Measurements from ENCODE around the gene PAX1. TPM values are rescaled to one million over a fixed set of nuclear protein-coding genes. Genes with fewer than 3 reads are reported as not detected.

The PAX1 gene
- total and polyA plus RNA-seq, 4 donors = not detected

GRCh38 chr20:21710863-21711431 lies 5.5 kb downstream of the PAX1 start:
- Histone ChIP-seq H3K27me3 (ENCODE audit: control insufficient read depth in 4 of 4, insufficient read depth in 4 of 4, low read length in 3 of 4) (peaks cover 6 to 28% (median 23%) of the 10 kb centered on the region in 4 donors), H3K4me1 (ENCODE audit: control insufficient read depth in 4 of 4, insufficient read depth in 4 of 4, low read length in 3 of 4) (peaks cover 0 to 4% (median 0%) of the 10 kb centered on the region in 4 donors), H3K9ac (ENCODE audit: low read depth in 1 of 2, low read length in 2 of 2) (no peak overlapping the region), H3K27ac (ENCODE audit: low read depth in 1 of 2, low read length in 2 of 2) (no peak overlapping the region), H3K36me3 (ENCODE audit: control insufficient read depth in 4 of 4, insufficient read depth in 3 of 4, low read depth in 1 of 4, low read length in 3 of 4) (no peaks in the 10 kb centered on the region), H3K9me3 (ENCODE audit: control insufficient read depth in 4 of 4, low read length in 3 of 4) (no peaks in the 10 kb centered on the region), H3K4me3 (ENCODE audit: low read depth in 1 of 3, low read length in 3 of 3) (no peak overlapping the region)
- TF ChIP-seq RAD21 (IDR thresholded peaks at IDR 0.05) (no peak), FOXA2 (IDR thresholded peaks at IDR 0.05) (no peak), SP1 (IDR thresholded peaks at IDR 0.05) (no peak), HNF4A (conservative IDR thresholded peaks at IDR 0.05) (no peak), NR2F2 (IDR thresholded peaks at IDR 0.05) (no peak), JUND (IDR thresholded peaks at IDR 0.05) (no peak), RXRA (IDR thresholded peaks at IDR 0.05) (no peak), EGR1 (IDR thresholded peaks at IDR 0.05; ENCODE audit: low read depth in 2 of 2) (no peak), TAF1 (conservative IDR thresholded peaks at IDR 0.05) (no peak)
- TF ChIP-seq, protein P1, sequence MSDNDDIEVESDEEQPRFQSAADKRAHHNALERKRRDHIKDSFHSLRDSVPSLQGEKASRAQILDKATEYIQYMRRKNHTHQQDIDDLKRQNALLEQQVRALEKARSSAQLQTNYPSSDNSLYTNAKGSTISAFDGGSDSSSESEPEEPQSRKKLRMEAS (IDR thresholded peaks at IDR 0.05) = no peak
- DNase-seq (ENCODE audit: low spot score) = no peak
- 23% methylated on average over 5 of the region's 5 CpGs for WGBS

GRCh38 chr20:21712443-21713059 lies 7.1 kb downstream of the PAX1 start:
- no peak for TF ChIP-seq FOXA1 (IDR thresholded peaks at IDR 0.05)
- TF ChIP-seq NR2F2 (IDR thresholded peaks at IDR 0.05) = no peak
- TF ChIP-seq, protein P2, sequence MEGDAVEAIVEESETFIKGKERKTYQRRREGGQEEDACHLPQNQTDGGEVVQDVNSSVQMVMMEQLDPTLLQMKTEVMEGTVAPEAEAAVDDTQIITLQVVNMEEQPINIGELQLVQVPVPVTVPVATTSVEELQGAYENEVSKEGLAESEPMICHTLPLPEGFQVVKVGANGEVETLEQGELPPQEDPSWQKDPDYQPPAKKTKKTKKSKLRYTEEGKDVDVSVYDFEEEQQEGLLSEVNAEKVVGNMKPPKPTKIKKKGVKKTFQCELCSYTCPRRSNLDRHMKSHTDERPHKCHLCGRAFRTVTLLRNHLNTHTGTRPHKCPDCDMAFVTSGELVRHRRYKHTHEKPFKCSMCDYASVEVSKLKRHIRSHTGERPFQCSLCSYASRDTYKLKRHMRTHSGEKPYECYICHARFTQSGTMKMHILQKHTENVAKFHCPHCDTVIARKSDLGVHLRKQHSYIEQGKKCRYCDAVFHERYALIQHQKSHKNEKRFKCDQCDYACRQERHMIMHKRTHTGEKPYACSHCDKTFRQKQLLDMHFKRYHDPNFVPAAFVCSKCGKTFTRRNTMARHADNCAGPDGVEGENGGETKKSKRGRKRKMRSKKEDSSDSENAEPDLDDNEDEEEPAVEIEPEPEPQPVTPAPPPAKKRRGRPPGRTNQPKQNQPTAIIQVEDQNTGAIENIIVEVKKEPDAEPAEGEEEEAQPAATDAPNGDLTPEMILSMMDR (IDR thresholded peaks at IDR 0.05; ENCODE audit: low read depth, low read length, missing input control) = no peak
- no peak for TF ChIP-seq RAD21 (IDR thresholded peaks at IDR 0.05)
- TF ChIP-seq GABPA (IDR thresholded peaks at IDR 0.05 in 1 of 2, conservative IDR thresholded peaks at IDR 0.05 in 1 of 2) = no peak
- no peak for TF ChIP-seq TAF1 (conservative IDR thresholded peaks at IDR 0.05)
- TF ChIP-seq RXRA (IDR thresholded peaks at IDR 0.05) = no peak
- TF ChIP-seq EGR1 (IDR thresholded peaks at IDR 0.05; ENCODE audit: low read depth in 2 of 2) = no peak
- TF ChIP-seq HNF4G (IDR thresholded peaks at IDR 0.05) = no peak
- TF ChIP-seq, protein P3, sequence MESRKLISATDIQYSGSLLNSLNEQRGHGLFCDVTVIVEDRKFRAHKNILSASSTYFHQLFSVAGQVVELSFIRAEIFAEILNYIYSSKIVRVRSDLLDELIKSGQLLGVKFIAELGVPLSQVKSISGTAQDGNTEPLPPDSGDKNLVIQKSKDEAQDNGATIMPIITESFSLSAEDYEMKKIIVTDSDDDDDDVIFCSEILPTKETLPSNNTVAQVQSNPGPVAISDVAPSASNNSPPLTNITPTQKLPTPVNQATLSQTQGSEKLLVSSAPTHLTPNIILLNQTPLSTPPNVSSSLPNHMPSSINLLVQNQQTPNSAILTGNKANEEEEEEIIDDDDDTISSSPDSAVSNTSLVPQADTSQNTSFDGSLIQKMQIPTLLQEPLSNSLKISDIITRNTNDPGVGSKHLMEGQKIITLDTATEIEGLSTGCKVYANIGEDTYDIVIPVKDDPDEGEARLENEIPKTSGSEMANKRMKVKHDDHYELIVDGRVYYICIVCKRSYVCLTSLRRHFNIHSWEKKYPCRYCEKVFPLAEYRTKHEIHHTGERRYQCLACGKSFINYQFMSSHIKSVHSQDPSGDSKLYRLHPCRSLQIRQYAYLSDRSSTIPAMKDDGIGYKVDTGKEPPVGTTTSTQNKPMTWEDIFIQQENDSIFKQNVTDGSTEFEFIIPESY (IDR thresholded peaks at IDR 0.05) = no peak
- TF ChIP-seq HNF4A (conservative IDR thresholded peaks at IDR 0.05) = no peak
- TF ChIP-seq, protein P4, sequence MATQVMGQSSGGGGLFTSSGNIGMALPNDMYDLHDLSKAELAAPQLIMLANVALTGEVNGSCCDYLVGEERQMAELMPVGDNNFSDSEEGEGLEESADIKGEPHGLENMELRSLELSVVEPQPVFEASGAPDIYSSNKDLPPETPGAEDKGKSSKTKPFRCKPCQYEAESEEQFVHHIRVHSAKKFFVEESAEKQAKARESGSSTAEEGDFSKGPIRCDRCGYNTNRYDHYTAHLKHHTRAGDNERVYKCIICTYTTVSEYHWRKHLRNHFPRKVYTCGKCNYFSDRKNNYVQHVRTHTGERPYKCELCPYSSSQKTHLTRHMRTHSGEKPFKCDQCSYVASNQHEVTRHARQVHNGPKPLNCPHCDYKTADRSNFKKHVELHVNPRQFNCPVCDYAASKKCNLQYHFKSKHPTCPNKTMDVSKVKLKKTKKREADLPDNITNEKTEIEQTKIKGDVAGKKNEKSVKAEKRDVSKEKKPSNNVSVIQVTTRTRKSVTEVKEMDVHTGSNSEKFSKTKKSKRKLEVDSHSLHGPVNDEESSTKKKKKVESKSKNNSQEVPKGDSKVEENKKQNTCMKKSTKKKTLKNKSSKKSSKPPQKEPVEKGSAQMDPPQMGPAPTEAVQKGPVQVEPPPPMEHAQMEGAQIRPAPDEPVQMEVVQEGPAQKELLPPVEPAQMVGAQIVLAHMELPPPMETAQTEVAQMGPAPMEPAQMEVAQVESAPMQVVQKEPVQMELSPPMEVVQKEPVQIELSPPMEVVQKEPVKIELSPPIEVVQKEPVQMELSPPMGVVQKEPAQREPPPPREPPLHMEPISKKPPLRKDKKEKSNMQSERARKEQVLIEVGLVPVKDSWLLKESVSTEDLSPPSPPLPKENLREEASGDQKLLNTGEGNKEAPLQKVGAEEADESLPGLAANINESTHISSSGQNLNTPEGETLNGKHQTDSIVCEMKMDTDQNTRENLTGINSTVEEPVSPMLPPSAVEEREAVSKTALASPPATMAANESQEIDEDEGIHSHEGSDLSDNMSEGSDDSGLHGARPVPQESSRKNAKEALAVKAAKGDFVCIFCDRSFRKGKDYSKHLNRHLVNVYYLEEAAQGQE (IDR thresholded peaks at IDR 0.05) = no peak
- no peak for TF ChIP-seq ATF3 (IDR thresholded peaks at IDR 0.05)
- TF ChIP-seq JUND (IDR thresholded peaks at IDR 0.05) = no peak
- no peak for TF ChIP-seq SP1 (IDR thresholded peaks at IDR 0.05)
- TF ChIP-seq YY1 (IDR thresholded peaks at IDR 0.05) = no peak
- TF ChIP-seq, protein P1 (IDR thresholded peaks at IDR 0.05) = no peak
- no peak for TF ChIP-seq FOXA2 (IDR thresholded peaks at IDR 0.05)
- WGBS = 5% methylated on average over 17 of the region's 17 CpGs
- Histone ChIP-seq H3K27ac (ENCODE audit: low read depth in 1 of 2, low read length in 2 of 2) (no peak overlapping the region), H3K36me3 (ENCODE audit: control insufficient read depth in 4 of 4, insufficient read depth in 3 of 4, low read depth in 1 of 4, low read length in 3 of 4) (no peaks in the 10 kb centered on the region), H3K27me3 (ENCODE audit: control insufficient read depth in 4 of 4, insufficient read depth in 4 of 4, low read length in 3 of 4) (peaks cover 3 to 33% (median 21%) of the 10 kb centered on the region in 4 donors), H3K4me3 (ENCODE audit: low read depth in 1 of 3, low read length in 3 of 3) (no peak overlapping the region), H3K9me3 (ENCODE audit: control insufficient read depth in 4 of 4, low read length in 3 of 4) (no peaks in the 10 kb centered on the region), H3K4me1 (ENCODE audit: control insufficient read depth in 4 of 4, insufficient read depth in 4 of 4, low read length in 3 of 4) (no peaks in the 10 kb centered on the region), H3K9ac (ENCODE audit: low read depth in 1 of 2, low read length in 2 of 2) (no peak overlapping the region)
- DNase-seq (ENCODE audit: low spot score) = no peak

All from liver (tissue), 9 donors.